Activated CD8-positive, alpha-beta memory T cell treated with anti-CD3 and anti-CD28 coated beads, Interleukin-2, amount 50 U/mL, for 24 hours (primary cell): ENCODE results near the gene STARD5.
"Not testable (repeated sequence)": the region's sequence is repeated elsewhere in the genome, so short reads cannot be mapped to it uniquely, and the experiment has no call there.

Experiments
- DNase-seq: peaks from one replicate; pipeline ENCODE4 v3.0.0-alpha.2; 2020; ENCODE audit errors: extremely low read depth

STARD5 gene

DNA sequence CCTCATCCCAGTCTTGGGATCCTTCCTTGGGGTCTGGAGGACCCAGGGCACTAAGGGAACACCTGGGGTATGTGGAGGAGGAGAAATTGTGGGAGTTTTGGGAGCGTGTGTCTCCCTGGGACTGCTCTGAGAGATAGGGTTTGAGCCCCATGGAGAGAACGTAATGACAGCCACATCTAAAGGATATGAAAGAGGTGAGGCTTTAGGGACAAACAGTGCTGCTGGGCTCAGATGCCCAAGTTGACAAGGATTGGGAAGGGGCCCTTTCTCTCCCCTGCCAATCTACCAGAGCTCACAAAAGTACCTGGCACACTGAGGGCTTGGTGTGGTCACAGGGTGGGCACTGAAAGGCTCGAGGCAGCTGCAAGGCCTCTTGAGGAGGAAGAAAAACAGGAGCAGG, 13.3 kb upstream of the STARD5 start:
- DNase-seq = no peak

DNA sequence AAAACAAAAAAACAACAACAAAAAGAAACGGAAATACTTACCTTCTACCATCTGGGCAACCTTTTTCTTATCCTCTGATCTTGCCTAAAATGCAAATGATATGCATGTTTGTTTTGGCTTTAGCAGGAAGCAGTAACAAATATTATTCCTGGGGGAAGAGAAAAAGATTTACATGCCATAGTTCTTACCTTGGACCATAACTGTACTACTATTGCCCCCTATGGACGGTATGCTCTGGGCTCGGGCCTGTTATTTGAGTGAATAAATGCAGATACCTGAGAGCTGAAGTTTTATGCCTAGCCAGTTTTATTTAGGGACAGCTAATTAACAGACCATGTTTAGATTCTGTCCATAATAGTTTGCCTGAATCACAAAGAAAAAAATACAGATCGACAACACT, 12.6 kb upstream of the STARD5 start:
- no peak for DNase-seq

GRCh38 chr15:81335631-81336030, 11.7 kb upstream of the STARD5 start:
- DNase-seq = no peak

- DNase-seq = no peak
Observed at GRCh38 chr15:81334768-81335435, 11.0 kb upstream of the STARD5 start.

GRCh38 chr15:81333363-81333762, 9.4 kb upstream of the STARD5 start:
- no peak for DNase-seq

GRCh38 chr15:81332326-81332725, 8.4 kb upstream of the STARD5 start:
- no peak for DNase-seq

DNA sequence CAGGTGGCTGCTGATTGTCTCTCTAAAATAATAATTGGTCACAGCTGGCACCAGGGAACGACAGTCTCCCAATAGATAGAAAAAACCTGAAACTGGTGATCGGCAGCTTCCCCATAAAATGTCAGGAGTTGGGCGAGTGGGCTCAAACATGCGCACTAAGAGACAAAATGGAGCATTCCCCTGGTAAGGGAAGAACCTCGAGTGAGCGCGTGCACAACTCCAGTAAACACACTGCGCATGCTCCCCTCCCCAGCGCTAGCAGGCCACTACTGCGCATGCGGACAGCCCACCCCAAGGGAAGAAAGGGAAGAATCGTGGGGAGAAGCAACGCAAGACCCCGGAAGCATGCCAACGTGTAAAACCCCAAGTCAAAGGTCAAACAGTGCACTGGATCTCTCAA, 7.7 kb upstream of the STARD5 start:
- DNase-seq = no peak

GRCh38 chr15:81331141-81331540, 7.2 kb upstream of the STARD5 start:
- DNase-seq = not testable (repeated sequence)

DNA sequence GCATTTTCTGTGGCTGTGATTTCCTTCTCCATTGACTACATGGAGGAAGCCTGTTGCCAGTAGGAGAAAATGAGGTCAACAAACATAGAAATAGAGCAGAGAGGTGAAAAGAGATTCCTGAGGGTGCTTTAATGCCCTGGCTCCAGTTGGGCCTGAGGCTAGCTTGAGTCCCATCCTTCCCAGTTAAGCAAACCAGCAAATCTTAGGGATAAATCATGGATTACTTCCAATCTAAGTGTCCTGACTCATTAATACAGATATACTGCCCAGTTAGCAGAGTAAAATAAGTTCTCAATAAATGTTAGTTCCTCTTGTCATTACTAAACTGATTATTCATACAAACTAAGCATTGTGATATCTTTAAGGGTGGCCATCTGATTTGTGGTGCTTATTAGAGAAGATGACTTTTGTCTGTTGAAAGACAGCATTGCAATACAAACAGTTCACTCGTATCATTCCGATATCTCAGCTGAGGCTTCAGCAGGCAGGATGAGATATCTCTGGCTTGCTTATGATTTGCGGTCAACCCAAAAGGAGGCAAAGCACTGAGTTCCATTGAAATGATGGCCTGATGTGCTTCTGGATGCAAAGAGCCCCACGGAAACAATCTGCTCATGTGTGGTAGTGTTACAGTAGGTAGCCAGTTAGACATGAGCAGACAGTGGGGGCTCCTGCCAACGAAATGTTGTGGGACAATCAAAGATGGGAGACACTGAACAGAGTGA, 6.6 kb upstream of the STARD5 start:
- no peak for DNase-seq

DNA sequence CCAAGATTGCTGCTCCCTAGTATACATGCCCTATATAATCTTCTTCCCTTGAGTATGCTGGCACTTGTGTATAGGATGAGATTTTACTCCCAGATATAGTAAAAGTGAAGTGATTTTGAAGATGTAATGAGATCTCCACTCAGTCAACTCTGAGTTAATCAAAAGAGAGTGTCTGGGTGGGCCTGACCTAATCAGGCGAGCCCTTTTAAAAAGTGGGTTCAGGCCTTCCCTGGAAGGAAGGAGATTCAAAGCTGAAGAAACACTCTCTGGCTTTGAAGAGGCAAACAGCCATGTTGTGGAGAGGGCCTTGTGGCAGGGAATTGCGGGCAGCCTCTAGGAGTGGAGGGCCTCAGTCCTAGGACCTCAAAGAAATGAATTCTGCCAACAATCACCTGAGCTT, 5.5 kb upstream of the STARD5 start:
- DNase-seq = no peak

DNA sequence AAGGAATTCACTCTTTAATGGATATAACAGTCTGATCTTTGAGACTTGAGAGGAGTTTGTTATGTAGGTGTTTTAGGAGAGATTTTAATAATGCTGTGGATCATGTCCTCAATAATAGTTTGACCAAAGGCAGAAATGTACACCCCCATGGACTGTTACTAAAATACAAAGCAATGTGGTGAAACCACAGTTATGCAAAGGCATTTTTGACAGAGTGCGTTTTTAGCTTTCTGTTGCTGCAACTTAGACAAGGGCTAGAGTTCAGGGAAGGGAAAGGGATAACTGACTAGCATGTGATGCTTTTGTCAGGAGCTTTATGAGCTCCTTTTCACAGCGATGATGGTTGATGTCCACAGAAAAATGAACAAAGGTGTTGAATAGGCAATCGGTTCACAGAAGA, 3.6 kb upstream of the STARD5 start:
- DNase-seq = no peak

GRCh38 chr15:81326466-81327212, 2.7 kb upstream of the STARD5 start:
- no peak for DNase-seq

GRCh38 chr15:81323559-81323943, 390 bp downstream of the STARD5 start:
- no peak for DNase-seq

DNA sequence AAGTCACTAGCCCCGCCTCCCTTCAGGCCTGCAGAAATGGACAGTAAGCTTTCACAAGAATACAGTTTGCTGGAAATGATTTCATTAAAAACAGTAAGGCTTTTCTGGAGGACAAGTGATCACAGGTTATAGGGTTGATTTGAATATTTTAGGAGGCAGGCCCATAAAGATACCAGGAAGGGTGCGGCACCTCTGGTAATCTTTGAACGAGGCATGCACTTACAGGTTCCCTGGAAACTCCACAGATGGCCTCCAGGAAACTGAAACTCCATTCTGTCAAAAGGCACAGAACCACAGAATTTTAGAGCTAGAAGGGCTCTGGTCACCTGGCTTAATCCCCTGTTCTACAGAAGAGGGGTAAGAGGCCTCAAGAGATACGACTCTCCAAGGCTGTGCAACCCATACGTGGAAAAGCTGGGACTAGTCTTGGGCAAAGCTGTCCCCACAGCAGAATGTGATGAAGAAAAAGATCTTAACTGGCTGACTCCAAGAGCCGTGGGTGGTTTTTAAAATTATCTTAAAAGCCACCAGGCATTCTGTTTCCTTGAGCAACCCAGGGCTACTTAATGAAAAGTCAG, 1.2 kb downstream of the STARD5 start:
- no peak for DNase-seq

DNA sequence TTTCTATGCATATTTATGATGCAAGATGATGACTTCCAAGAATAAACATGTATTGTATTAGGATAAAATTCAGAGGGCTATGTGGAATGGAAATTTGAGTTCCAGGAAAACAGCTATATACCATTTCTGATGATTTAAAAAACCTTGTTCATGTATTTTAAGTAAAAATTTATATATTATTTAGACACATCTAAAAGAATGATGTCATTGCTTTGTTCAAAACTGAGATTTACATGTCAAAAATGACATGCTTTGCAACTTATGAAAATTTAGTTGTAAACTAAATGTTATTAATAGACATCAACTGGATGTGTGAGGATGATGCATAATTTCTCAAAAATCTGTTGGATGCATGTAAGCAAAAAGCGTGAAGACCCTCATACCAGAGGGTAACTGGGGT, 2.3 kb downstream of the STARD5 start:
- DNase-seq = no peak

GRCh38 chr15:81317642-81318017, 6.3 kb downstream of the STARD5 start:
- no peak for DNase-seq

DNA sequence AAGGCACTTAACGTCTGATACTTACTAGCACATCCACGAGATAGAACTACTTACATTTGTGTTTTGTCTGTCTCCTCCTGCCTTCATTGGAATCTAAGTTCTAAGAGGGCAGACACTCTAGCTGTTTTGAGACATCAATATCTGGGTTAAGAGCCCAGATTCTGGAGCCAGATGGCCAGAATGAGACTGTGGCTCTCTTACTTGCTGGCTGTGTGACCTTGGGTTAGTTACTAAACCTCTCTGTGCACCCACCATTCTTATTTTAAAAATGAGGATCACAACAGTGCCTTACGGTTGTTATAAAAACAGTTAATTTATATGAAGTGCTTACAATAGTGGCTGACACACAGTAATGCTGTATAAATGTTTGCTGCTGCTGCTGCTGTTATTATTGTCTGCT, 7.7 kb downstream of the STARD5 start:
- no peak for DNase-seq

- no peak for DNase-seq
Observed at GRCh38 chr15:81315452-81316175, 8.3 kb downstream of the STARD5 start.

GRCh38 chr15:81314378-81314777, 9.6 kb downstream of the STARD5 start:
- DNase-seq = no peak

DNA sequence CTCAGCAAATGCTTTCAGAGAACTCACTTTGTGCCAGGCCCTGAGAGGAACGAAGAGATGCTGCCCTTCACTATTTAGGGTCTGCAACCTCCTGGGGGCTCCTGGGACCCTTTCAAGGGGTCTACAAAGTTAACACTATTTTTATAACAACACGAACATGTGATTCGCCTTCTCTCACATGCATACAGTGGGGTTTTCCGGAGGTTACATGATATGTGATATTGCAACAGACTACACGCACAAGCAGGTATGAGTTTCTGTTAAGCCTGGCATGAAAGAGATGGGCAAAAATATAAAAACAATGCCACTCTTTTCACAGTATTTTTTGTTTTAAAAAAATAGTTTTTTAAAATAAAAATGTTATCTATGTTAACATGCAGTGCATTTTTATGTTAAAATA, 10.3 kb downstream of the STARD5 start:
- DNase-seq = no peak

DNA sequence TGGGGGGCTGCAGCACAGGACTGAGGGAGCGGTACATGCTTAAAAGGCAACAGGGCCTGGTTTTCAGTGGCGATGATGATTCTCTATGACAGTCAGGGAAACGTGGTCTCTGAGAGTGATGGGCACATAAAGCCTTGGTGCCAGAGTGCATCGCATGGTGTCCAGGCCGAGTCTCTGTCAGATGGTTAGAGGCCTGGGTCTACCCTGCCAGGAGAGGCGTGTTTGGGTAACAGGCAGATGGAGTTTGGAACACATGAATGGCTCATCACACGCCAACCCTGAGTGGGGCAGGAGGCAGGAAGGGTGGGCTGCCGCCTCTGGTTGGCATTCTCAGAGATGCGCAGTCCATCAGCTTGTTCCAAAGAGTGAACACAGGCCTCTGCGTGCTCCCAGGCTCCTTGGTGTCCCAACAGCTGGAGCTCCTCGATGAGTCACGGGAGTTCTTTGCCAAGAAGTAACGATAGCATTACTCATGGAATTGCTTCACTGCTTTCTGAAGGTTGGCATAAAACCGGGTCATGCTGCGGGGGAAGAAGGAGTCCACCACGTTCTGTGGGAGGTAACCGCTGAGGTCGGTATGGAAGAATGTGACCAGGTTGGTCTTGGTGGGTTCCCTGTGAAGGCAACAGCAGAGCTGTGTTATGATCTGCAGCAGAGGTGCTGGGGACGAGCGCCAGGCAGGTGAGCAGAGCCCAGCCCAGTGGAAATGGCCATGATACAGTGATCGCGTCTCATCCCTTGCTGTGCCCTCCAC, 11.0 kb downstream of the STARD5 start:
- DNase-seq = no peak
